Fibroblast of mammary gland (primary cell): ENCODE results near the gene CLEC2L.

Experiments used
- DNase-seq: peaks from one replicate; pipeline ENCODE4 v3.0.0-alpha.2; 2010; ENCODE audit warnings: low read depth
- H3K4me3 ChIP-seq: 2 replicates; pipeline ENCODE4 v1.5.1; 2011; ENCODE audit warnings: low read depth, mild to moderate bottlenecking, low read length, moderate library complexity; ENCODE audit not compliant: control insufficient read depth
- TF ChIP-seq, protein P1 (sequence below): conservative IDR thresholded peaks from 2 replicates; pipeline ENCODE4 v1.5.1; 2011; ENCODE audit warnings: low read depth, low read length, inconsistent platforms; ENCODE audit not compliant: control insufficient read depth, insufficient read depth

Gene CLEC2L

DNA sequence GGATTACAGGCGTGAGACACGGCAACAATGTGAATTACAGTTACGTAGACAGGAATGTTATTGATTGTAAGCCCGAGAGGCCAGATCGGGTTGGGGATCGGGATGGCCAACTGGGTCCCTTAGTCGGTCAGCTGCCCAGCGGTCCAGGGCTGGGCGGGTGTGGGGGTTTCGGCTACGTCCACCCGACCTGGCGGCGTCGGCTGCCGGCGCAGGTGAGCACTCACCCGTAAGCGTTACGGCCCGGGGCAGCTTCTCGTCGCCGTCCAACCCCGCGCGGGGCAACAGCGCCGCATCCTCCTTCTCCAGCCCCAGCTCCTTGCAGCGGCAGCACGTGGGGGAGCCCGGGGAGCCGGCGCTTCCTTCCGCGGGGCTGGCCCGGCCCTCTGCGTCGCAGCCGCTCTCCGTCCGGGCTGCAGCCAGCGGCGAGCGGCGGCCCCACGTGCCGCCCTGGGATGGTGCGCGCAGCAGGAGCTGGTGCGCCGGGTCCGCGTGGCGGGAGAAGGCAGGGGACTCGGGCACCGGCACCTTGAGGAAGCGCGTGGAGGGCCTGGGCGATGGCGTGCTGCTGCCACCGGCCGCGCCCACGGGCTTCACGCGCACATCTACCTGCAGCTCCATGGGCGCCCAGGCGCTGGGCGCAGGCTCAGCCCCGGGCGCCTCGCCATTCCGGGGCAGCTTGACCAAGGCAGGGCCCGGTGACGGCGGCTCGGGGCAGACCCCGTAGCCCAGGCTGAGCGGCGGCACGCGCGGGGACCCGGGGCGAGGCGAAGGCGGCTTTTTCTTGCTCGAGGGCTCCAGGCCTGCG, 40.6 kb upstream of the CLEC2L start:
- no peak overlapping the region for H3K4me3 ChIP-seq

GRCh38 chr7:139487366-139488080, 36.0 kb upstream of the CLEC2L start:
- H3K4me3 ChIP-seq = no peak overlapping the region
- no peak for DNase-seq
- TF ChIP-seq, protein P1, sequence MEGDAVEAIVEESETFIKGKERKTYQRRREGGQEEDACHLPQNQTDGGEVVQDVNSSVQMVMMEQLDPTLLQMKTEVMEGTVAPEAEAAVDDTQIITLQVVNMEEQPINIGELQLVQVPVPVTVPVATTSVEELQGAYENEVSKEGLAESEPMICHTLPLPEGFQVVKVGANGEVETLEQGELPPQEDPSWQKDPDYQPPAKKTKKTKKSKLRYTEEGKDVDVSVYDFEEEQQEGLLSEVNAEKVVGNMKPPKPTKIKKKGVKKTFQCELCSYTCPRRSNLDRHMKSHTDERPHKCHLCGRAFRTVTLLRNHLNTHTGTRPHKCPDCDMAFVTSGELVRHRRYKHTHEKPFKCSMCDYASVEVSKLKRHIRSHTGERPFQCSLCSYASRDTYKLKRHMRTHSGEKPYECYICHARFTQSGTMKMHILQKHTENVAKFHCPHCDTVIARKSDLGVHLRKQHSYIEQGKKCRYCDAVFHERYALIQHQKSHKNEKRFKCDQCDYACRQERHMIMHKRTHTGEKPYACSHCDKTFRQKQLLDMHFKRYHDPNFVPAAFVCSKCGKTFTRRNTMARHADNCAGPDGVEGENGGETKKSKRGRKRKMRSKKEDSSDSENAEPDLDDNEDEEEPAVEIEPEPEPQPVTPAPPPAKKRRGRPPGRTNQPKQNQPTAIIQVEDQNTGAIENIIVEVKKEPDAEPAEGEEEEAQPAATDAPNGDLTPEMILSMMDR = no peak

More for the DNA sequence above, 40.6 kb upstream of the CLEC2L start:
- TF ChIP-seq, protein P1 = no peak
- DNase-seq = no peak

GRCh38 chr7:139488810-139489209, 34.7 kb upstream of the CLEC2L start:
- TF ChIP-seq, protein P1 = no peak
- DNase-seq = no peak
- no peak overlapping the region for H3K4me3 ChIP-seq

- TF ChIP-seq, protein P1 = no peak
- no peak for DNase-seq
- no peak overlapping the region for H3K4me3 ChIP-seq
These were observed 33.4 kb upstream of the CLEC2L start for GRCh38 chr7:139490130-139490529.

- no peak overlapping the region for H3K4me3 ChIP-seq
- TF ChIP-seq, protein P1 = no peak
- no peak for DNase-seq
These were observed 31.2 kb upstream of the CLEC2L start for GRCh38 chr7:139492293-139492692.

DNA sequence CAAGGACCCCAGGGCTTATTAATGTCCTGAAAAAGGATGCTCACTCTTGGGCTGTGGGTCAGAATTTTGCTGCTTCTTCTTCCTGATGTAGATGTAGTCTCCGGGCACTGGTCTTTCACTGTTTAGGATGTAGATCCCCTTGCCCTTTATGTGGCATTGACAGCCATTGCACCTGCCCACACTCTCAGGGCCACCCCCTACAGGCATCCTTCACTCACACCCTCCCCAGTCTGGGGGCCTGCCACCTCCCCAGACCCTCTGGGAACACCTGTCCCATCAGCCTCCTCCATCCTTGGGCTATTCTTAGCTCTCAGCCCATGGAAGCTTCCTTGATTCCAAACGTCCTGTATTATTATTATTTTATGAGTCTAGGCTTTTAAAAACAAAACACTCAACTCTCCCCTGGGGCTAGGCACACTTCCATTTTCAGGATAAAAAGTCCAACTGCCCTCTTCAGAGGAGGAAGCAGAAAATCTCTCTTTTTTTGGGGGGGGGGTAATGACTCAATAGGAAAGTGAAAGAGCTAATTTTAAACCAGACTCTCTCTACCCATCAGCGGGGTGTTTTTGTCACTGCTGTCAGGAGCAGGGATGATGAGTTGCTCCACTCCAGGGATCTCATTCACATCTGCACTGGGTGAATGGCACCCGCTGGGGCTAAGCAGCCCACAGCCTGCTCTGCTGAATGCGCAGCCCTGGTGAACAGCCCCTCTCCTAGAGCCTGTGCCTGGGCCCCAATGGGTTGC, 28.5 kb upstream of the CLEC2L start:
- no peak for DNase-seq
- TF ChIP-seq, protein P1 = no peak
- no peak overlapping the region for H3K4me3 ChIP-seq
